ENCODE data around the gene SCN2A. TPM values are rescaled to one million over a fixed set of nuclear protein-coding genes. Genes with fewer than 3 reads are reported as not detected.

Gene SCN2A
- total RNA-seq, 2 donors from 2014 or later, result 0.99 to 1.8 TPM

GRCh38 chr2:165277860-165278656 is 38.8 kb downstream of the SCN2A start:
- WGBS, 2 donors, result 58 to 69% methylated on average over 5 of the region's 5 CpGs
- intact Hi-C loops (cut with DNase I), result no loop called here

GRCh38 chr2:165280356-165280755 is 41.1 kb downstream of the SCN2A start:
- no peaks in the 10 kb centered on the region for H3K27me3 ChIP-seq
- TF ChIP-seq POLR2A (IDR thresholded peaks at IDR 0.05) (no peak), CTCF (IDR thresholded peaks at IDR 0.05) (no peak)
- H3K36me3 ChIP-seq (replicated peaks in 1 of 2; ENCODE audit: insufficient read depth in 1 of 2, low read depth in 2 of 2), result no peaks in the 10 kb centered on the region
- H3K4me3 ChIP-seq, result no peak overlapping the region
- DNase-seq (no peak), ATAC-seq (no peak)
- H3K9me3 ChIP-seq, result no peaks in the 10 kb centered on the region
- H3K27ac ChIP-seq, result no peak overlapping the region
- no peaks in the 10 kb centered on the region for H3K4me1 ChIP-seq
- intact Hi-C loops (cut with DNase I), result no loop called here
- WGBS, 2 donors, result 70 to 72% methylated on average over 4 of the region's 4 CpGs

More at GRCh38 chr2:165277860-165278656, 38.8 kb downstream of the SCN2A start:
- H3K36me3 ChIP-seq (replicated peaks in 1 of 2; ENCODE audit: insufficient read depth in 1 of 2, low read depth in 2 of 2), result no peaks in the 10 kb centered on the region
- H3K4me3 ChIP-seq, result no peak overlapping the region
- no peak overlapping the region for H3K27ac ChIP-seq
- no peaks in the 10 kb centered on the region for H3K9me3 ChIP-seq
- no peak for ATAC-seq
- DNase-seq, result no peak
- TF ChIP-seq CTCF (IDR thresholded peaks at IDR 0.05), result no peak
- TF ChIP-seq POLR2A (IDR thresholded peaks at IDR 0.05), result no peak
- no peaks in the 10 kb centered on the region for H3K4me1 ChIP-seq
- H3K27me3 ChIP-seq, result no peaks in the 10 kb centered on the region

GRCh38 chr2:165281387-165281786 is 42.2 kb downstream of the SCN2A start:
- no peaks in the 10 kb centered on the region for H3K36me3 ChIP-seq (replicated peaks in 1 of 2; ENCODE audit: insufficient read depth in 1 of 2, low read depth in 2 of 2)
- no peak for DNase-seq
- H3K4me1 ChIP-seq, result no peaks in the 10 kb centered on the region
- ATAC-seq, result no peak
- TF ChIP-seq POLR2A (IDR thresholded peaks at IDR 0.05), result no peak
- TF ChIP-seq CTCF (IDR thresholded peaks at IDR 0.05), result no peak
- no peaks in the 10 kb centered on the region for H3K27me3 ChIP-seq
- no peak overlapping the region for H3K4me3 ChIP-seq
- intact Hi-C loops (cut with DNase I), result no loop called here
- no peak overlapping the region for H3K27ac ChIP-seq
- WGBS, 2 donors, result 55 to 83% methylated on average over 4 of the region's 4 CpGs
- H3K9me3 ChIP-seq, result no peaks in the 10 kb centered on the region

GRCh38 chr2:165283342-165283741 is 44.1 kb downstream of the SCN2A start:
- Histone ChIP-seq H3K4me3 (no peak overlapping the region), H3K27ac (no peak overlapping the region), H3K36me3 (replicated peaks in 1 of 2; ENCODE audit: insufficient read depth in 1 of 2, low read depth in 2 of 2) (no peaks in the 10 kb centered on the region), H3K9me3 (no peaks in the 10 kb centered on the region), H3K4me1 (no peaks in the 10 kb centered on the region), H3K27me3 (no peaks in the 10 kb centered on the region)
- intact Hi-C loops (cut with DNase I), result no loop called here
- ATAC-seq (no peak), DNase-seq (no peak)
- WGBS, 2 donors, result 83 to 86% methylated on average over 1 of the region's 1 CpG
- TF ChIP-seq CTCF (IDR thresholded peaks at IDR 0.05) (no peak), POLR2A (IDR thresholded peaks at IDR 0.05) (no peak)

Measured in body of pancreas (tissue), 4 donors.